CD4-positive, CD25-positive, alpha-beta regulatory T cell (primary cell): Measurements from ENCODE around the gene DHCR7. TPM values are rescaled to one million over a fixed set of nuclear protein-coding genes. Genes with fewer than 3 reads are reported as not detected.

Source experiments
- ATAC-seq, 2 donors: fragments of 150-1000 bp; cut with Tn5 transposase; one replicate each; pipeline ENCODE4 v1.10.0; 2021; ENCODE audit warnings: low read depth in 2 of 2, moderate number of reproducible peaks in 2 of 2, moderate library complexity in 1 of 2
- DNase-seq, 3 donors: peaks; one replicate each; pipeline versions ENCODE4 v3.0.0 to v3.0.0-alpha.2; 2012 to 2022; ENCODE audit warnings: mixed read lengths in 1 of 3
- H3K27ac ChIP-seq: one replicate; pipeline ENCODE4 v1.7.0; 2013; ENCODE audit warnings: mild to moderate bottlenecking, low read length; ENCODE audit not compliant: insufficient read depth, poor library complexity, severe bottlenecking
- H3K27me3 ChIP-seq: one replicate; pipeline ENCODE4 v1.7.0; 2013; ENCODE audit warnings: low read length; ENCODE audit not compliant: control insufficient read depth, insufficient read depth
- H3K36me3 ChIP-seq: one replicate; pipeline ENCODE4 v1.7.0; 2013; ENCODE audit warnings: mild to moderate bottlenecking, low read length, moderate library complexity; ENCODE audit not compliant: control insufficient read depth, insufficient read depth
- H3K4me1 ChIP-seq: 2 replicates; pipeline ENCODE4 v1.7.0; 2013; ENCODE audit warnings: mild to moderate bottlenecking, low read length; ENCODE audit not compliant: insufficient read depth, control insufficient read depth, poor library complexity, severe bottlenecking
- H3K4me3 ChIP-seq: one replicate; pipeline ENCODE4 v1.7.0; 2013; ENCODE audit warnings: low read depth, mild to moderate bottlenecking, low read length, moderate library complexity
- H3K9me3 ChIP-seq, 2 experiments: 1 replicate in 1 of 2; 2 replicates in 1 of 2; pipeline ENCODE4 v1.7.0; 2013; ENCODE audit warnings: low read length in 2 of 2, mild to moderate bottlenecking in 1 of 2, moderate library complexity in 1 of 2; ENCODE audit not compliant: control insufficient read depth in 2 of 2
- H3K27ac Mint-ChIP-seq, 3 donors: one replicate each; pipeline ENCODE4 v1.8.0; 2020 to 2022; ENCODE audit warnings: mild to moderate bottlenecking in 3 of 3, mixed read lengths in 3 of 3, moderate library complexity in 2 of 3
- H3K27me3 Mint-ChIP-seq: one replicate; pipeline ENCODE4 v1.8.0; 2022; ENCODE audit warnings: mild to moderate bottlenecking, mixed read lengths
- H3K36me3 Mint-ChIP-seq: one replicate; pipeline ENCODE4 v1.8.0; 2020; ENCODE audit warnings: mixed read lengths
- H3K4me1 Mint-ChIP-seq, 4 donors: one replicate each; pipeline ENCODE4 v1.8.0; 2020 to 2022; ENCODE audit warnings: mixed read lengths in 4 of 4, mild to moderate bottlenecking in 1 of 4
- H3K4me3 Mint-ChIP-seq, 4 donors: one replicate each; pipeline ENCODE4 v1.8.0; 2020 to 2022; ENCODE audit warnings: mild to moderate bottlenecking in 4 of 4, mixed read lengths in 4 of 4, moderate library complexity in 3 of 4
- H3K9me3 Mint-ChIP-seq, 7 donors: one replicate each; pipeline ENCODE4 v1.8.0; 2020 to 2022; ENCODE audit warnings: mixed read lengths in 7 of 7, mild to moderate bottlenecking in 3 of 7, moderate library complexity in 2 of 7
- polyA plus RNA-seq, 4 donors: library from polyadenylated mRNA; unstranded; fragments of 300-500 nt; fragmentation: Illumina TruSeq; gene quantifications; one replicate each; pipeline ENCODE4 v1.2.3, GENCODE V29; 2021
- total RNA-seq: library from RNA; stranded (reverse); gene quantifications from one replicate; pipeline ENCODE4 v1.2.3, GENCODE V29; 2022

The DHCR7 gene
- total and polyA plus RNA-seq, 5 donors from 2014 or later: 11.2 to 21.1 (median 15.4) TPM

DNA sequence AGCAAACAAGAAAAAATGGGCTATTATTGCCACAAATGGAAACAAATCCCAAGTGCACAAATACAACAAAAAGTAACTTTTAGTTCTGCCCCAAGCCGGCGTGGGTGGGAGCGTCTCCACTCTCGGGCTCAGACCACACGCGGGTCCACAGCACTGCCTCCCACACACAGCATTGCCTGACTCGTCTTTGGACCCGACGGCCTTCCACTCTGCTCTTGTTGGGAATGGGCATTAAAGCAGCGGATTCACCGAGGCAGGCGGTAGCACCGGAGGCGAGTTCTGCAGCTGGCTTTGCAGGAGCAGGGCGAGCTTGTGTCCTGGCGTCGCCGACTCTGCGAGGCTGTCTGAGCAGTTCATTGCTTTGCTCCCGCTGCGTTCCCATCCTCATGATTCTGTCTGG, 27.8 kb upstream of the DHCR7 start:
- peaks cover 92% of the 10 kb centered on the region for H3K36me3 ChIP-seq
- no peaks in the 10 kb centered on the region for H3K27me3 Mint-ChIP-seq
- DNase-seq (no peak), ATAC-seq (no peak)
- H3K27ac Mint-ChIP-seq: no peak overlapping the region
- peaks cover 0 to 2% (median 0%) of the 10 kb centered on the region in 4 donors for H3K4me1 Mint-ChIP-seq
- no peak overlapping the region for H3K4me3 Mint-ChIP-seq
- no peaks in the 10 kb centered on the region for H3K27me3 ChIP-seq
- no peak overlapping the region for H3K27ac ChIP-seq
- no peak overlapping the region for H3K4me3 ChIP-seq
- no peaks in the 10 kb centered on the region for H3K4me1 ChIP-seq
- no peaks in the 10 kb centered on the region for H3K9me3 Mint-ChIP-seq
- H3K9me3 ChIP-seq: no peaks in the 10 kb centered on the region
- H3K36me3 Mint-ChIP-seq: peaks cover 41% of the 10 kb centered on the region

DNA sequence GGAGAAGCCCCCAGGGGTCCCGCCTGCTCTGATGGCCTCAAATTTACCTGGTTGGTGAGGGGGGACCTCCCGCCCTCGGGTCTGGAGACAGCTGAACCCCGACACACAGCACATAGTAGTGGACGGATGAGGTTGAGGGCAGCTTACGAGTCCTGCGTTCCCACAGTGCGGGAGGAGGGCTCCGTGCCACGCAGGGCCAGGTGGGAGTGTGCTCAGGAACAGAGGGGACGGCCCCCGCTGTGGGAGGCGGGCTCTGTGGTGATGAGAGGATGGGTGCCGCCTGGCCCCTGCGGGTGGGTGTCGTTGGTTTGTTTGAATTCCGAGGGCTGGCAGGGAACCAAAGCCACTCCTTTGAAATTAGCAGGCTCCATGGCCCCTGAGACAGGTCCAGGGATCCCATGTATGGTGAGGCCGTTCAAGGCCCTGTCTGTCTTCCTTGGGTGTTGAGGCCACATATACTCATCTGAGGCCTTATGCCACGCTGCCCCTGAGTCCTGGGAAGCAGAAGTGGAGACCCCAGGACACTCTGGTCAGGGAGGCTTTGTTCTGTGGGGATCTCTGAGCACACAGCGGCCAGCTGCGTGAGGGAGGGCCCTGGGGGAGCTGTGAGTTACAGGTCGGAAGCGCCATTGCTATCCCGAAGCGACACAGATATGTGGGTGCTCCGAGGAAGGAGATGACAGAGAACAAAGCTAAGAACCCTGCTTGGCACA, 26.7 kb upstream of the DHCR7 start:
- Mint-ChIP-seq H3K36me3 (peaks cover 46% of the 10 kb centered on the region), H3K4me3 (peak overlapping the region in 1 of 4 donors; percentile 38), H3K4me1 (peaks cover 0 to 2% (median 0%) of the 10 kb centered on the region in 4 donors), H3K27ac (no peak overlapping the region), H3K9me3 (no peaks in the 10 kb centered on the region), H3K27me3 (no peaks in the 10 kb centered on the region)
- Histone ChIP-seq H3K27me3 (no peaks in the 10 kb centered on the region), H3K9me3 (no peaks in the 10 kb centered on the region), H3K4me3 (no peak overlapping the region), H3K4me1 (no peaks in the 10 kb centered on the region), H3K27ac (no peak overlapping the region), H3K36me3 (peaks cover 81% of the 10 kb centered on the region)
- no peak for ATAC-seq
- DNase-seq: no peak

DNA sequence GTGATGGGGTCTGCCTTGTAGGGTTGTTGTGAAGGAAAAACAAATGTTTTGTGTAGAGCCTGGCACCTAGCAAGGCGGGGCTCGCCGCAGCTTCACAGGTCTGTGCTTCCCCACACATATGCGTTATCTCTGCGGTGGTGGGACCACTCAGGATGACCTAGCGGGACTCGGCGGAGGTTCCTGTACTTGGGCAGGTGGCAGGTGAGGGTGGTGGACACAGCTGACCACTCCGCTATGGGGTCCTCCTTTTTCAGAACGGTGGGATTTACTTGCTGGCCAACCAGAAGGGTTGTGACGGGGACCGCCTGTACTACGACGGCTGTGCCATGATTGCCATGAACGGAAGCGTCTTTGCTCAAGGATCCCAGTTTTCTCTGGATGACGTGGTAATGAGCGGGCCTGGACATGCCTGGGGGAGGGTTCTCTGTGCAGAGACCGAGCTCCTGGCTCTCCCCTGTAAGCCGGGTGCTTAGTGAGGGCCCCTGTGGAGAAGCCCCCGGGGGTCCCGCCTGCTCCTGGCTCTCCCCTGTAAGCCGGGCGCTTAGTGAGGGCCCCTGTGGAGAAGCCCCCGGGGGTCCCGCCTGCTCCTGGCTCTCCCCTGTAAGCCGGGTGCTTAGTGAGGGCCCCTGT, 26.1 kb upstream of the DHCR7 start:
- no peaks in the 10 kb centered on the region for H3K27me3 Mint-ChIP-seq
- no peak overlapping the region for H3K27ac Mint-ChIP-seq
- ATAC-seq: no peak
- Histone ChIP-seq H3K4me3 (no peak overlapping the region), H3K9me3 (no peaks in the 10 kb centered on the region), H3K4me1 (no peaks in the 10 kb centered on the region), H3K36me3 (peaks cover 74% of the 10 kb centered on the region), H3K27me3 (no peaks in the 10 kb centered on the region), H3K27ac (no peak overlapping the region)
- DNase-seq: no peak
- H3K4me3 Mint-ChIP-seq: peak overlapping the region in 1 of 4 donors; percentile 38
- peaks cover 0 to 2% (median 0%) of the 10 kb centered on the region in 4 donors for H3K4me1 Mint-ChIP-seq
- H3K9me3 Mint-ChIP-seq: no peaks in the 10 kb centered on the region
- peaks cover 41% of the 10 kb centered on the region for H3K36me3 Mint-ChIP-seq

DNA sequence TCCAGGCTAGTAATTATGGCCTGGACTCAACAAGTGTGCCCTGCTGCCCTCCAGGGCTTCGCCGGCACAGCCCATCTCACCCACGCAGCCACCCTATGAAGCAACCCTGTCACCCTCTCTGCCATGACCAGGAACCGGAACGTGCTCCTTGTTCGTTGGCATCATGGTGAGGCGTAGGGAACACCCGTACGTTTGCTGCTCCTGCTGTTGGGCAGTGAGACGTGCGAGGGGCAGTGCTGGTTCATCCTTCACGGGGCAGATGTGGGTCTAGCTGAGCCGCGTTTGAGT, 25.5 kb upstream of the DHCR7 start:
- Histone ChIP-seq H3K36me3 (peaks cover 72% of the 10 kb centered on the region), H3K27ac (no peak overlapping the region), H3K27me3 (no peaks in the 10 kb centered on the region), H3K9me3 (no peaks in the 10 kb centered on the region), H3K4me3 (no peak overlapping the region), H3K4me1 (no peaks in the 10 kb centered on the region)
- no peaks in the 10 kb centered on the region for H3K9me3 Mint-ChIP-seq
- peaks cover 0 to 4% (median 0%) of the 10 kb centered on the region in 4 donors for H3K4me1 Mint-ChIP-seq
- H3K27ac Mint-ChIP-seq: no peak overlapping the region
- no peak overlapping the region for H3K4me3 Mint-ChIP-seq
- ATAC-seq: no peak
- peaks cover 40% of the 10 kb centered on the region for H3K36me3 Mint-ChIP-seq
- no peaks in the 10 kb centered on the region for H3K27me3 Mint-ChIP-seq
- no peak for DNase-seq

DNA sequence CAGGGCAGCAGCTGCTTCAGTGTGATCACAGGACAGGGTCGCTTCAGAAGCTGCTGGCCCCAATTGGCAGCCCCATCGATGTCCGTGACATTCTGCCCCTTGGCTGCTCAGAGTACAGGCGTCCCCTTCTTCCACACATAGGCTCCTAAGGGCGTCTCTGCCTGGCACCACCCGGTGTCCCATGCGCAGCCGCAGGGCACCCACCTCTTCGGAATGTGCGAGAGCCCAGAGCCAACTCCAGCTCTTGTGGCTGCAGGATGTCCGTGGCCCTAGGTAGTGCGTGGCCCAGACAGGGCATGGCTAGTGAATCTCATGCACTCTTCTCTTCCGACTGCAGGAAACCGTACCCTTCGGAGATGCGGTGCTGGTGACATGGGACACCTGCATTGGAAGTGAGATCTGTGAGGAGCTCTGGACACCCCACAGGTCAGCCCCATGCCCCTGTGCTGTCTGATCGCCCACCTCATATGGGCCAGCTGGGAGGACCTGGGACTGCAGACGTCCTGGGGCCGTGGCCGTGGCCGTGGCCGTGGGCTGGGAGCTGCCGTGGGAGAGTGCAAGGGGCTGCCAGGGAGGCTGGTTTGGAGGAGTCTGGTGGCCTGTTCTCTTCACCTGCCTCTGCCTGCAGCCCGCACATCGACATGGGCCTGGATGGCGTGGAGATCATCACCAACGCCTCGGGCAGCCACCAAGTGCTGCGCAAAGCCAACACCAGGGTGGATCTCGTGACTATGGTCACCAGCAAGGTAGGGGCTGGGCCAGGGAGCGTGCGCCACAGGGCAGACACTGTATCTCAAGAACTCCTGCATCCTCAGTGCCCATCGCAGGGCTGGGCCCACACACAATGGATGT, 25.0 kb upstream of the DHCR7 start:
- H3K27me3 ChIP-seq: no peaks in the 10 kb centered on the region
- no peak overlapping the region for H3K27ac Mint-ChIP-seq
- DNase-seq: no peak
- peaks cover 0 to 5% (median 4%) of the 10 kb centered on the region in 4 donors for H3K4me1 Mint-ChIP-seq
- H3K27ac ChIP-seq: no peak overlapping the region
- peaks cover 67% of the 10 kb centered on the region for H3K36me3 ChIP-seq
- no peak overlapping the region for H3K4me3 Mint-ChIP-seq
- ATAC-seq: no peak
- no peaks in the 10 kb centered on the region for H3K9me3 ChIP-seq
- H3K9me3 Mint-ChIP-seq: no peaks in the 10 kb centered on the region
- no peaks in the 10 kb centered on the region for H3K4me1 ChIP-seq
- no peak overlapping the region for H3K4me3 ChIP-seq
- no peaks in the 10 kb centered on the region for H3K27me3 Mint-ChIP-seq
- peaks cover 40% of the 10 kb centered on the region for H3K36me3 Mint-ChIP-seq

DNA sequence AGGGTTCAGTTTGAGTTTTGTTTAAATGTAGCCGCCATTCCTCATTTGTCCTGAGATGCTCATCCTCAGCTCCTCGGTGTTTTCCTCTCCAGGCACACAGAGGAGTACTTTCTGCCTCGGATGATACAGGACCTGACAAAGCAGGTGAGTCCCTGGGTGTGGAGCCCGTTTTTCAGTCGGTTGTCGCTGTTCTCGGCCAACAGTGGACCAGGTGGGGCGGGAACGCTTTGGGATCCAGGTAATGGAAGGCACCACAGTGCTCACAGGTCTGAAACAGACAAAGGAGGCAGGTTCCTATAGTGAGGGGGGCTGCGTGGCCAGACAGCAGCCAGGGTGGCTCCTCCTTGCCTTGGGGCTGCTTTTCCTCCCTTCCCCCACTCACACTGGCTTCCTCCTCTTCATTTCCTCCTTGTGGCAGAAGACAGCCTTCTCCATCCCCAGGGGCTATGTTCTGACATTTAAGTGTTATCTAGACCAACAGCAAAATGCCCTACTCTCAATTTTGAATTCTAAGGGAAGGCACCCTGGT, 24.2 kb upstream of the DHCR7 start:
- Mint-ChIP-seq H3K9me3 (no peaks in the 10 kb centered on the region), H3K27ac (no peak overlapping the region), H3K27me3 (no peaks in the 10 kb centered on the region), H3K36me3 (peaks cover 41% of the 10 kb centered on the region), H3K4me3 (no peak overlapping the region), H3K4me1 (peaks cover 0 to 11% (median 6%) of the 10 kb centered on the region in 4 donors)
- H3K36me3 ChIP-seq: peaks cover 64% of the 10 kb centered on the region
- no peak overlapping the region for H3K4me3 ChIP-seq
- H3K27me3 ChIP-seq: no peaks in the 10 kb centered on the region
- no peak overlapping the region for H3K27ac ChIP-seq
- no peaks in the 10 kb centered on the region for H3K4me1 ChIP-seq
- ATAC-seq: no peak
- H3K9me3 ChIP-seq: no peaks in the 10 kb centered on the region
- DNase-seq: no peak

DNA sequence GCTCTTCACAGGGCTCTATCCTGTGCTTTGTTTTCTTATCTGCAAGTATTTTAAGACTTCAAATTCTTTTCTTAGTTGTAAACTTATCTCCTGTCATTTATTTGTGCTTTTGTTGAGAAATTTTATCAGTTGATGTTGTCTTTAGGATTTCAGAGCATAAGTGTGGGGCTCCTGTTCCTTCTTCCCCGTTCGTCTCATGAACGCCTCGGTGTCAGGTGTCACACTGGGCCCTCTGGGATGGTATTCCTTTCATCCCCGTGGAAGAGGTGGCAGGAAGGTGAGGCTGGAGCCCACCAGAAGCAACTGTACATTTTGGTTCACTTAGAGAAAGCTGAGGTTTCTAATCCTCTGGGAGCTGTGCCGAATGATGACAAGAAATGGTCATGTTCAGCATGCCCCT, 22.8 kb upstream of the DHCR7 start:
- H3K9me3 ChIP-seq: no peaks in the 10 kb centered on the region
- Mint-ChIP-seq H3K9me3 (no peaks in the 10 kb centered on the region), H3K27me3 (no peaks in the 10 kb centered on the region), H3K4me1 (peaks cover 0 to 11% (median 8%) of the 10 kb centered on the region in 4 donors), H3K27ac (no peak overlapping the region), H3K36me3 (peaks cover 41% of the 10 kb centered on the region), H3K4me3 (no peak overlapping the region)
- DNase-seq: no peak
- H3K27me3 ChIP-seq: no peaks in the 10 kb centered on the region
- no peak overlapping the region for H3K27ac ChIP-seq
- ATAC-seq: no peak
- no peaks in the 10 kb centered on the region for H3K4me1 ChIP-seq
- H3K36me3 ChIP-seq: peaks cover 63% of the 10 kb centered on the region
- no peak overlapping the region for H3K4me3 ChIP-seq
